MV-4-11 (cell line): ENCODE results near the gene DNASE1L2.

Experiments
- DNase-seq: peaks from one replicate; lab custom pipeline; 2025; lab: John Stamatoyannopoulos, UW

The DNASE1L2 gene

GRCh38 chr16:2223942-2224486 is 12.2 kb upstream of the DNASE1L2 start:
- peak; percentile 38 for DNase-seq

GRCh38 chr16:2226245-2226793 is 9.9 kb upstream of the DNASE1L2 start:
- DNase-seq = no peak

- DNase-seq = no peak
Observed at GRCh38 chr16:2226918-2227317, 9.3 kb upstream of the DNASE1L2 start.

DNA sequence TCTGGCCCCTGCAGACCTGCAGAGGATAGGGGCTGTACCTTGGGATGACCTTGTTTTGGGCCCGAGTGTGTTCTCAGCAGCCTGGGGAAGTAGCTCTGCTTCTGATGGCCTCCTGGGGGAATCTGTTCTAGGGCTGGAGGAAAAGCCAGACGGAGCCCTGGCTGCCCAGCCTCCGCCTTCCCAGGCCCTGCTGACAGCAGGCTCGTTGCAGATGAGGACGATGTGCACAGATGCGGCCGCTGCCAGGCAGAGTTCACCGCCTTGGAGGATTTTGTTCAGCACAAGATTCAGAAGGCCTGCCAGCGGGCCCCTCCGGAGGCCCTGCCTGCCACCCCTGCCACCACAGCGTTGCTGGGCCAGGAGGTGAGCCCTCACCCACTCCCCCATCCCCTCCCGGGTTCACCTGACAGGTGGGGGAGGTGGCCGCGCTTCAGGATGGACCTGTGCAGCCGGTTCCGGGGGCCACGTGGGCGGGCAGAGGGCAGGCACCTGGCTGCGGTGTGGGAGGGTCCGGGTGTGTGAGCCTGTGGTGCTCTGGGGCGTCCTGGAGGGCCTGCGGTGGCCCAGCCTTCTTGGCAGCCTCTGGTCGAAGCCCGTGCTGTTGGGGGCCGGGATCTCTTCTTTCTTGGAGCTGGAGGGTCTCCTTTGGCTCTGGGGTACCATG is 8.0 kb upstream of the DNASE1L2 start:
- DNase-seq = no peak

DNA sequence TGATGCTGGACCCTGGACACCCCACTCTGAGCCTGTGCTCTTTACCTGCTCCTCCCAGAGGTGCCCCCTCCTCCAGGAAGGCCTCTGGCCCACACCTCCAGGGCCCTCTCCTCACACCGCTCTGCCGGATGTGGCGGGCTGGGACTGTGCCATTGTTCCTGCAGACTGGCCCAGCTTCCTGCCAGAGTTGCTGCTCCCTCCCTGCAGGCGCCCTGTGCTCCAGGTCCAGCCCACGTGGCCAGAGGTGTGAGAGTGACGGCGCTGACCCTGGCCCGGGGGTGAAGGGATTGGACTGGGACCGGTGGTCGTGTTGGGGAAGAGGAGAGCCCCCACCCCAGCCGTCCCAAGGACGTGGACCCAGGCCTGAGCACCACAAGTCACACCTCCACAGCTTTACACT is 7.2 kb upstream of the DNASE1L2 start:
- DNase-seq = no peak

- DNase-seq = no peak
Observed at GRCh38 chr16:2229632-2230250, 6.5 kb upstream of the DNASE1L2 start.

GRCh38 chr16:2230376-2230775 is 5.9 kb upstream of the DNASE1L2 start:
- DNase-seq = no peak

DNA sequence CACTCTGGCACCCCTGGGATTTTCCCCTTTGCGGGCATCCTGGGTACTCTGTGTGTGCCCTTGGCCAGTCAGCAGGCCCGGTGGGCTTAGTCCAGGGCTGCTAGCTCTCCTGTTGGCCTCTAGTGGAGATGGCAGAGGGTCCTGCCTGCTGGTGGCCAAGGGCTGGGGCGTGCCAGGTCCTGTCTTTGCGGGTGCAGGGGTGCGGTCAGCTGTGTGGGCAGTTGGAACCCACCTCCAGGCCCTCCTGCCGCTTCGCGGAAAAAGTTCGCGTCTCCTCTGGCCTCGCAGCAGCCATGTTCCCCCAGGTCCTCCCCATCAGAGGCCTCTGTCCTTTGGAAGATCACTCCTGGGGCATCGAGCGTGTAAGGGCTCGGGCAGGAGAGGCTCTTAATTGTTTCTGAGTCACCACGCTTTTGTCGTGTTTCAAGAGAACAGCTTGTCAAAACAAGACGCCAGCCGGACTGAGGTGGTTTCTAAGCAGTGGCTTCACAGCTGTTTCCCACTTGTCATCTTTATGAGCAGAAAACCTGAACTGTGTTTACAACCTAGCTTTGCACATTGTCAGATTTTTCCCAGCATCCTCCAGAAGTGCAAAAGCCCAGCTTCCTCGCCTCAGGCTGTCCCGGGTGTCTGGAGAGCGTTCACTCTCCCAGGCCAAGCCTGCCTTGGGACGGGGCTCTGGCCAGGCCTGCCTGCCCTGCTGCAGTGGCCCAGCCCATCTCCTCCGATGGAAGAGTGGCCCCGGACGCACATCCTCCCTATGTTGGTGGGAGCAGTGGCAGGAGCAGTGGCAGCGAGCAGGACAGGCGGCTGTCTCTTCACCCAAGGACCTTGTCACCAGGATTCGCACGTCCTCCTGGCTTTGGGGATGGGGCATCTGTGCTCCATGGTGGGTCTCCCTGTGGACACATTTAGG is 5.0 kb upstream of the DNASE1L2 start:
- no peak for DNase-seq

DNA sequence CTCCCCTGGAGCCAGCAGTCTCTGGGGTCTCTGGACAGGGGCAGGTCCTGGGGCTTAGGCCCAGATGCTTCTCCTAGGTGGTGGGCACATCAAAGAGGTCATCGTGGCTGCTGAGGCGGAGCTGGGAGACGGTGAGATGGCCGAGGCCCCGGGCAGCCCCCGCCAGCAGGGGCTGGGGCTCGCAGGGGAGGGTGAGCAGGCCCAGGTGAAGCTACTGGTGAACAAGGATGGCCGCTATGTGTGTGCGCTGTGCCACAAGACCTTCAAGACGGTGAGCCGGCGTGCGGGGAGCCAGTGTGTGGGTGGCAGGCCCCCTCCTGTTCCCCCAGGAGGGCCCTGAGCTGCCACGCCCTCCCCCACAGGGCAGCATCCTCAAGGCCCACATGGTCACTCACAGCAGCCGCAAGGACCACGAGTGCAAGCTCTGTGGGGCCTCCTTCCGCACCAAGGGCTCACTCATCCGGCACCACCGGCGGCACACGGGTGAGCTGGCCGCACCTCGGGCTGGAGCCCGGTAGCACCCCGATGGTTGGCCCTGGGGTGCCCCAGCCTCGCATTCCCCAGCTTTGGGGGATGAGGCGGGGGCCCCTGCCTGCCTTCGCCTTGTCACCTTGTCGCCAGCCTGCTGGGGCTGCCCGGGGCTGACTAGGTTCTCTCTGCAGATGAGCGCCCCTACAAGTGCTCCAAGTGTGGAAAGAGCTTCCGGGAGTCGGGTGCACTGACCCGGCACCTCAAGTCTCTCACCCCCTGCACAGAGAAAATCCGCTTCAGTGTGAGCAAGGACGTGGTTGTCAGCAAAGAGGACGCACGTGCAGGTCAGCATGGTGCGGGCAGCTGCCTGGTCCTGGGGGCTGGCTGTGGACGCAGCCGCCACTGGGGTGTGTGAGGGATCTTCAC is 3.9 kb upstream of the DNASE1L2 start:
- no peak for DNase-seq

DNA sequence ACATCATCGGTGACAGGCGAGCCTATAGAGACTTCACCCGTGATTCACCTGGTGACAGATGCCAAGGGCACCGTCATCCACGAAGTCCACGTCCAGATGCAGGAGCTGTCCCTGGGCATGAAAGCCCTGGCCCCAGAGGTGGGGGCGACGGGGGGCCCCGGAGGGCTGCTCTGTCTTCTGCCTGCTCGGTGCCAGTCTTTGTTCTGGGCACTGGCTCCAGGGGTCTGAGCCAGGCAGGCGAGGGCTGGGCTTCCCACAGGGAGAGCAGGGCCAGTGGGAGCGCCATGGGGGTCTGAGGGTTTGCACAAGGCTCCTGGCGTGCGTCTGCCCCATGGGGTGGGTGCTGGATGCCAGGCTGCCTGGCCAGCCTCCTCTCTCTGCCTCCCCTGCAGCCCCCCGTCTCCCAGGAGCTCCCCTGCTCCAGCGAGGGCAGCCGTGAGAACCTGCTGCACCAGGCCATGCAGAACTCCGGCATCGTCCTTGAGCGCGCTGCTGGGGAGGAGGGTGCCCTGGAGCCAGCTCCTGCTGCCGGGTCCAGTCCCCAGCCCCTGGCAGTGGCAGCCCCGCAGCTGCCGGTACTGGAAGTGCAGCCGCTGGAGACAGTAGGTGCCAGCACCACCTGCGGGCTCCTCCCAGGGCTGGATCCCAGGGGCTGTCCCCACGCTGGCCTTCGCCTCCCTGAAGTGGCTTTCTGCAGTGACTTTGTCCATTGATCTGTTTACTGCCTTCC is 3.0 kb upstream of the DNASE1L2 start:
- no peak for DNase-seq

DNA sequence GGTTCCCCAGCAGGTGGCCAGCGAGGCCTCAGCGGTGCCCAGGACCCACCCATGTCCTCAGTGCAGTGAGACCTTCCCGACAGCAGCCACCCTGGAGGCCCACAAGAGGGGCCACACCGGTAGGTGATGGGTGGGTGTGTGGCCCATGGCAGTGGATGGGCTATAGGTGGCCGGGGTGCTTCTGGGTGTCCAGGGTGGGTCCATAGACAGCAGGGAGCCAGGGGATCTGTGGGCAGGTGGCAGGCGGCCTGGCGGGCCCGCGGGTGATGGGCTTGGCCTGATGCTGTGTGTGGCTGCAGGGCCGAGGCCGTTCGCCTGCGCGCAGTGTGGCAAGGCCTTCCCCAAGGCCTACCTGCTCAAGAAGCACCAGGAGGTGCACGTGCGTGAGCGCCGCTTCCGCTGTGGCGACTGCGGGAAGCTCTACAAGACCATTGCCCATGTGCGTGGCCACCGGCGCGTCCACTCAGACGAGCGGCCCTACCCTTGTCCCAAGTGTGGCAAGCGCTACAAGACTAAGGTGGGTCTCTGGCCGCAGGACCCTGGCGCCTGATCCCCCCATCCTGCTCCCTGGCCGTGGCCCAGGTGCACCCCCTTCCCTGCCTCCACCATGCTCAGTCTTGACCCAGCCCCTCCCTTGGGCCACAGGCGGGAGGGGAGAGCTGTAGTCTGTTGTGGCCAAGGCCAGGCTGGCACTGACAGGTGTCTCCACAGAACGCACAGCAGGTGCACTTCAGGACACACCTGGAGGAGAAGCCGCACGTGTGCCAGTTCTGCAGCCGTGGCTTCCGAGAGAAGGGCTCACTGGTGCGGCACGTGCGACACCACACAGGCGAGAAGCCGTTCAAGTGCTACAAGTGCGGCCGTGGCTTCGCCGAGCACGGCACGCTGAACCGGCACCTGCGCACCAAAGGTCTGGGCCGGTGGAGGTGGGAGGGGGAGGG is 2.1 kb upstream of the DNASE1L2 start:
- no peak for DNase-seq

GRCh38 chr16:2234813-2235170 is 1.5 kb upstream of the DNASE1L2 start:
- DNase-seq = no peak

GRCh38 chr16:2235234-2235651 is 1.0 kb upstream of the DNASE1L2 start:
- no peak for DNase-seq

DNA sequence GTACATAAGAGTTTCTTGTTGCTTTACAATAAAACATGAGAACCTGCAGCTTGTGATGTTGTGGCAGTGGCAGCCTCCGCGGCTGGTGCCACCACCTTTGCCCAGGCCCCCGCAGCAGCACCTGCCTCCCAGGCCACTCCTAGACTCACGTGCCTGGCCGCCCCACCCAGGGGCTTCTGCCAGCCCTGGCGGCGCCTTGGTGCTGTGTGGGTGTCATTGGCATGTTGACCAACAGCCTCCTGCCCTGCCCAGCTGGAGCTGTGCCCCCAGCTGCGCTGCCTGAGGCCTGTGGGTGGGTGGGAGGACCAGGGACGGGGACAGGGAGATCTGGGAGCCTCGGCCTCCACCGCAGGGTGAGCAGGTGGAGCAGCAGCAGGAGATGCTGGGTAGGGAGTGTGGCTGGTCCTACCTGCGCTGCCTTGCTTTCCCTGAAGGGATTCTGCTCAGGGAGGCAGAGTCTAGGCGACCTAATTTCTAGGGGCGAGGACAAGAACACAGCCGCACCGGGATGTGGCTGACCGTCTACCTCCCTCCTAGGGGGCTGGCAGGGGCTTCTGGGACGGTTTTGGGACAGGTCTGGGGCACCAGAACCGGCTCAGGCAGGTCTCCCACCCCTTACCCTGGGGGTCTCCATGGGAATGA is 428 bp upstream of the DNASE1L2 start:
- DNase-seq = no peak

DNA sequence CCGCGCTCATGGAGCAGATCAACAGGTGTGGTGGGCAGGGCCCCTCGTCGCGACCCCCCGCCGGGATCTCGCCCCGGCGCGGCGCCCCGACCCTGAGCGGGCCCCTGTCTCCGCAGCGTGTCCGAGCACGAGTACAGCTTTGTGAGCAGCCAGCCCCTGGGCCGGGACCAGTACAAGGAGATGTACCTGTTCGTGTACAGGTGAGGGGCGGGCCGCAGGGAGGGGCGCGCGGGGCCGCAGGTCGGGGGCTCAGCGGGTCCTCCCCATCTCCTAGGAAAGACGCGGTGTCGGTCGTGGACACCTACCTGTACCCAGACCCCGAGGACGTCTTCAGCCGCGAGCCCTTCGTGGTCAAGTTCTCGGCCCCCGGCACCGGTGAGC is 848 bp downstream of the DNASE1L2 start:
- no peak for DNase-seq

DNA sequence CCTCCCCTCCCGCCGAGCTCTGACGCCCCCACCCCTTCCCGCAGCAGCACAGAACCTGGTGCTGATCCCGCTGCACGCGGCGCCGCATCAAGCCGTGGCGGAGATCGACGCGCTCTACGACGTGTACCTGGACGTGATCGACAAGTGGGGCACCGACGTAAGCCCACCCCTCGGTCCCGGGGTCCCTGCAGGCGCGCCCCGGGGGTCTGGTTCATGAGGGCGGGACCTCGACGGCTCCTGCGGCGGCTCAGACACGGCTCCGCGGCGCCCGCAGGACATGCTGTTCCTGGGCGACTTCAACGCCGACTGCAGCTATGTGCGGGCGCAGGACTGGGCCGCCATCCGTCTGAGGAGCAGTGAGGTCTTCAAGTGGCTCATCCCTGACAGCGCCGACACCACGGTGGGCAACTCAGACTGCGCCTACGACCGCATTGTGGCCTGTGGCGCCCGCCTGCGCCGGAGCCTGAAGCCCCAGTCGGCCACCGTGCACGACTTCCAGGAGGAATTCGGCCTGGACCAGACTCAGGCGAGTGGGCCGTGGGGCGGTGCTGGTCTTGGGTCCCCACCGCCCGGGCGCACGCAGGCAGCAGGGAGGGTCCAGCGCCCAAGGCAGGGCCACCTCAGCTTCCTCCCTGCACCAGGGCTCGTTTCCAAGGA is 1.4 kb downstream of the DNASE1L2 start:
- DNase-seq = no peak

GRCh38 chr16:2238150-2238837 is 2.0 kb downstream of the DNASE1L2 start:
- DNase-seq = no peak
